Measurements from ENCODE around the gene TRPC4.

The TRPC4 gene

GRCh38 chr13:37709318-37709717 lies 160.3 kb downstream of the TRPC4 start:
- no peak for DNase-seq

- DNase-seq, result no peak
Measured at GRCh38 chr13:37707739-37708500, 161.7 kb downstream of the TRPC4 start.

GRCh38 chr13:37706041-37706440 lies 163.5 kb downstream of the TRPC4 start:
- DNase-seq, result no peak

- no peak for DNase-seq
Measured at GRCh38 chr13:37701972-37702371, 167.6 kb downstream of the TRPC4 start.

GRCh38 chr13:37701306-37701705 lies 168.3 kb downstream of the TRPC4 start:
- no peak for DNase-seq

- DNase-seq, result no peak
Measured at GRCh38 chr13:37700887-37701286, 168.7 kb downstream of the TRPC4 start.

GRCh38 chr13:37695200-37695599 lies 174.4 kb downstream of the TRPC4 start:
- DNase-seq, result no peak

GRCh38 chr13:37690361-37690760 lies 179.2 kb downstream of the TRPC4 start:
- DNase-seq, result no peak

GRCh38 chr13:37686501-37686900 lies 183.1 kb downstream of the TRPC4 start:
- DNase-seq, result no peak

GRCh38 chr13:37685206-37685605 lies 184.4 kb downstream of the TRPC4 start:
- DNase-seq, result no peak

- no peak for DNase-seq
Measured at GRCh38 chr13:37682496-37682895, 187.1 kb downstream of the TRPC4 start.

- no peak for DNase-seq
Measured at GRCh38 chr13:37681281-37682032, 188.1 kb downstream of the TRPC4 start.

GRCh38 chr13:37680137-37680536 lies 189.4 kb downstream of the TRPC4 start:
- no peak for DNase-seq

GRCh38 chr13:37679043-37679442 lies 190.5 kb downstream of the TRPC4 start:
- no peak for DNase-seq

GRCh38 chr13:37669845-37670244 lies 199.7 kb downstream of the TRPC4 start:
- DNase-seq, result no peak

- no peak for DNase-seq
Measured at GRCh38 chr13:37667702-37668101, 201.9 kb downstream of the TRPC4 start.

GRCh38 chr13:37666036-37666435 lies 203.5 kb downstream of the TRPC4 start:
- DNase-seq, result no peak

- DNase-seq, result no peak
Measured at GRCh38 chr13:37665420-37665819, 204.2 kb downstream of the TRPC4 start.

GRCh38 chr13:37663724-37664123 lies 205.8 kb downstream of the TRPC4 start:
- no peak for DNase-seq

GRCh38 chr13:37662624-37663023 lies 206.9 kb downstream of the TRPC4 start:
- no peak for DNase-seq

GRCh38 chr13:37657956-37658355 lies 211.6 kb downstream of the TRPC4 start:
- DNase-seq, result no peak

GRCh38 chr13:37657134-37657533 lies 212.4 kb downstream of the TRPC4 start:
- no peak for DNase-seq

- DNase-seq, result no peak
Measured at GRCh38 chr13:37656247-37656940, 213.2 kb downstream of the TRPC4 start.

- no peak for DNase-seq
Measured at GRCh38 chr13:37652596-37652995, 217.0 kb downstream of the TRPC4 start.
